GM18858 (cell line): ENCODE measurements around the gene HNRNPAB.
A peak's percentile ranks its signal among the peaks of the same experiment; 100 is the strongest.
"Not testable (repeated sequence)": the region's sequence is repeated elsewhere in the genome, so short reads cannot be mapped to it uniquely, and the experiment has no call there.

Experiments
- ATAC-seq: cut with Tn5 transposase; IDR thresholded peaks from one replicate; pipeline ENCODE4 v1.9.1; 2021; ENCODE audit not compliant: unreplicated experiment

The HNRNPAB gene

GRCh38 chr5:178228609-178229008 lies 24.3 kb downstream of the HNRNPAB start:
- no peak for ATAC-seq

- ATAC-seq = not testable (repeated sequence)
Observed at GRCh38 chr5:178229111-178229510, 24.8 kb downstream of the HNRNPAB start.

GRCh38 chr5:178229861-178230260 lies 25.5 kb downstream of the HNRNPAB start:
- no peak for ATAC-seq

GRCh38 chr5:178230879-178231538 lies 26.7 kb downstream of the HNRNPAB start:
- no peak for ATAC-seq

GRCh38 chr5:178231539-178232123 lies 27.3 kb downstream of the HNRNPAB start:
- ATAC-seq = no peak

GRCh38 chr5:178232124-178232919 lies 28.0 kb downstream of the HNRNPAB start, which contains the start of gene PHYKPL:
PHYKPL (minus strand) TSS chr5:178232802; CDS start chr5:178232550, 252 bp downstream.
- peak; percentile 44 for ATAC-seq

GRCh38 chr5:178232920-178233429 lies 28.6 kb downstream of the HNRNPAB start:
- ATAC-seq = no peak

- no peak for ATAC-seq
Observed at GRCh38 chr5:178234121-178234749, 29.9 kb downstream of the HNRNPAB start.

GRCh38 chr5:178234750-178235587 lies 30.6 kb downstream of the HNRNPAB start:
- ATAC-seq = no peak

GRCh38 chr5:178235588-178235974 lies 31.2 kb downstream of the HNRNPAB start:
- no peak for ATAC-seq

GRCh38 chr5:178236126-178236525 lies 31.8 kb downstream of the HNRNPAB start:
- no peak for ATAC-seq

GRCh38 chr5:178236679-178237078 lies 32.3 kb downstream of the HNRNPAB start:
- no peak for ATAC-seq

- ATAC-seq = no peak
Observed at GRCh38 chr5:178237431-178238312, 33.3 kb downstream of the HNRNPAB start.

GRCh38 chr5:178238313-178238635 lies 33.9 kb downstream of the HNRNPAB start:
- no peak for ATAC-seq

GRCh38 chr5:178238711-178239592 lies 34.6 kb downstream of the HNRNPAB start:
- no peak for ATAC-seq

GRCh38 chr5:178239626-178240301 lies 35.4 kb downstream of the HNRNPAB start:
- not testable (repeated sequence) for ATAC-seq

GRCh38 chr5:178240341-178240741 lies 36.0 kb downstream of the HNRNPAB start:
- ATAC-seq = no peak

GRCh38 chr5:178240766-178241165 lies 36.4 kb downstream of the HNRNPAB start:
- no peak for ATAC-seq
